Measurements from ENCODE around the gene SNRPD2.

The SNRPD2 gene

GRCh38 chr19:45691516-45692186 lies at the start of gene SNRPD2:
TSS of gene SNRPD2 (minus strand) at chr19:45691953. CDS start at chr19:45691888, 65 bp downstream.
- ATAC-seq (ENCODE audit: insufficient read depth, low read depth) (peak; percentile 53), DNase-seq (peak; percentile 94)
- Histone ChIP-seq H3K79me2 (ENCODE audit: insufficient read depth, low read length) (peaks cover 46% of the 10 kb centered on the region), H3K4me1 (ENCODE audit: insufficient read depth, low read length) (peaks cover 26% of the 10 kb centered on the region), H3K4me2 (ENCODE audit: insufficient read depth, low read length) (peak within 1 kb of the TSS; percentile 87), H4K20me1 (ENCODE audit: insufficient read depth, low read length) (peaks cover 29% of the 10 kb centered on the region), H3K27me3 (ENCODE audit: insufficient read depth, low read length, poor library complexity) (no peaks in the 10 kb centered on the region), H3K9me3 (ENCODE audit: insufficient read depth, low read length, severe bottlenecking) (no peaks in the 10 kb centered on the region), H3K36me3 (ENCODE audit: insufficient read depth, low read length) (peaks cover 46% of the 10 kb centered on the region), H3K9ac (ENCODE audit: low read depth, low read length) (peak within 1 kb of the TSS; percentile 77), H3K27ac (ENCODE audit: low read length) (peak within 1 kb of the TSS; percentile 93), H3K4me3 (ENCODE audit: low read depth in 1 of 2, low read length in 2 of 2) (peak within 1 kb of the TSS; percentile 64 to 79), H2AFZ (ENCODE audit: low read depth, low read length) (peak within 1 kb of the TSS; percentile 89)
- TF ChIP-seq CTCF (IDR thresholded peaks at IDR 0.05; ENCODE audit: borderline replicate concordance, extremely low read depth, low read length, poor library complexity, severe bottlenecking), result peak; percentile 6
- TF ChIP-seq EZH2 (IDR thresholded peaks at IDR 0.05; ENCODE audit: borderline replicate concordance, low read depth, low read length, severe bottlenecking), result no peak

- Histone ChIP-seq H3K79me2 (ENCODE audit: insufficient read depth, low read length) (no peaks in the 10 kb centered on the region), H3K36me3 (ENCODE audit: insufficient read depth, low read length) (no peaks in the 10 kb centered on the region), H3K4me3 (ENCODE audit: low read depth in 1 of 2, low read length in 2 of 2) (no peak overlapping the region), H3K4me1 (ENCODE audit: insufficient read depth, low read length) (no peaks in the 10 kb centered on the region), H3K4me2 (ENCODE audit: insufficient read depth, low read length) (no peak overlapping the region), H3K27me3 (ENCODE audit: insufficient read depth, low read length, poor library complexity) (peaks cover 3% of the 10 kb centered on the region), H3K9me3 (ENCODE audit: insufficient read depth, low read length, severe bottlenecking) (no peaks in the 10 kb centered on the region), H3K27ac (ENCODE audit: low read length) (no peak overlapping the region), H3K9ac (ENCODE audit: low read depth, low read length) (no peak overlapping the region), H2AFZ (ENCODE audit: low read depth, low read length) (no peak overlapping the region), H4K20me1 (ENCODE audit: insufficient read depth, low read length) (no peaks in the 10 kb centered on the region)
- ATAC-seq (ENCODE audit: insufficient read depth, low read depth) (no peak), DNase-seq (no peak)
- TF ChIP-seq CTCF (IDR thresholded peaks at IDR 0.05; ENCODE audit: borderline replicate concordance, extremely low read depth, low read length, poor library complexity, severe bottlenecking) (no peak), EZH2 (IDR thresholded peaks at IDR 0.05; ENCODE audit: borderline replicate concordance, low read depth, low read length, severe bottlenecking) (no peak)
Measured at GRCh38 chr19:45739498-45740439, 48.0 kb upstream of the SNRPD2 start.

GRCh38 chr19:45733160-45733810 lies 41.5 kb upstream of the SNRPD2 start, which contains the start of gene MEIOSIN:
TSS of gene MEIOSIN (plus strand) at chr19:45733439. CDS start at chr19:45735377, 1,938 bp downstream.
- ATAC-seq (ENCODE audit: insufficient read depth, low read depth) (no peak), DNase-seq (no peak)
- peaks cover 24% of the 10 kb centered on the region for H3K79me2 ChIP-seq (ENCODE audit: insufficient read depth, low read length)
- TF ChIP-seq CTCF (IDR thresholded peaks at IDR 0.05; ENCODE audit: borderline replicate concordance, extremely low read depth, low read length, poor library complexity, severe bottlenecking) (no peak), EZH2 (IDR thresholded peaks at IDR 0.05; ENCODE audit: borderline replicate concordance, low read depth, low read length, severe bottlenecking) (no peak)
- peaks cover 27% of the 10 kb centered on the region for H3K4me1 ChIP-seq (ENCODE audit: insufficient read depth, low read length)
- H3K4me3 ChIP-seq (ENCODE audit: low read depth in 1 of 2, low read length in 2 of 2), result no peak within 1 kb of the TSS
- no peak within 1 kb of the TSS for H3K4me2 ChIP-seq (ENCODE audit: insufficient read depth, low read length)
- H4K20me1 ChIP-seq (ENCODE audit: insufficient read depth, low read length), result peaks cover 2% of the 10 kb centered on the region; the same call in 1 of the 2 replicates
- no peak within 1 kb of the TSS for H3K9ac ChIP-seq (ENCODE audit: low read depth, low read length)
- H3K9me3 ChIP-seq (ENCODE audit: insufficient read depth, low read length, severe bottlenecking), result no peaks in the 10 kb centered on the region
- peak within 1 kb of the TSS; percentile 26; the same call in 1 of the 2 replicates for H2AFZ ChIP-seq (ENCODE audit: low read depth, low read length)
- 0 out of 2 replicates have a peak, but pooled peaks cover under 1% of the 10 kb centered on the region for H3K36me3 ChIP-seq (ENCODE audit: insufficient read depth, low read length)
- H3K27ac ChIP-seq (ENCODE audit: low read length), result no peak within 1 kb of the TSS
- no peaks in the 10 kb centered on the region for H3K27me3 ChIP-seq (ENCODE audit: insufficient read depth, low read length, poor library complexity)

Measured in DND-41 (cell line).